Peyer's patch (tissue), 4 donors: ENCODE data around the gene TEKT4.
"Not testable (repeated sequence)": the region's sequence is repeated elsewhere in the genome, so short reads cannot be mapped to it uniquely, and the experiment has no call there.

Experiments used
- POLR2A ChIP-seq, 2 donors: fragments of 450-650 bp; IDR thresholded peaks; one replicate each; pipeline ENCODE4 v1.5.1; 2017; ENCODE audit warnings: antibody characterized with exemption in 2 of 2, mild to moderate bottlenecking in 2 of 2, moderate library complexity in 2 of 2
- TF ChIP-seq, protein P1 (sequence below), 6 experiments: fragments of 450-650 bp in 4 of 6; fragments of 200-600 bp in 2 of 6; sonication (generic) in 1 of 6; IDR thresholded peaks; one replicate each; pipeline ENCODE4 v1.5.1; 2017 to 2019; ENCODE audit warnings: antibody characterized with exemption in 6 of 6, mild to moderate bottlenecking in 3 of 6, moderate library complexity in 1 of 6

- TF ChIP-seq, protein P1, sequence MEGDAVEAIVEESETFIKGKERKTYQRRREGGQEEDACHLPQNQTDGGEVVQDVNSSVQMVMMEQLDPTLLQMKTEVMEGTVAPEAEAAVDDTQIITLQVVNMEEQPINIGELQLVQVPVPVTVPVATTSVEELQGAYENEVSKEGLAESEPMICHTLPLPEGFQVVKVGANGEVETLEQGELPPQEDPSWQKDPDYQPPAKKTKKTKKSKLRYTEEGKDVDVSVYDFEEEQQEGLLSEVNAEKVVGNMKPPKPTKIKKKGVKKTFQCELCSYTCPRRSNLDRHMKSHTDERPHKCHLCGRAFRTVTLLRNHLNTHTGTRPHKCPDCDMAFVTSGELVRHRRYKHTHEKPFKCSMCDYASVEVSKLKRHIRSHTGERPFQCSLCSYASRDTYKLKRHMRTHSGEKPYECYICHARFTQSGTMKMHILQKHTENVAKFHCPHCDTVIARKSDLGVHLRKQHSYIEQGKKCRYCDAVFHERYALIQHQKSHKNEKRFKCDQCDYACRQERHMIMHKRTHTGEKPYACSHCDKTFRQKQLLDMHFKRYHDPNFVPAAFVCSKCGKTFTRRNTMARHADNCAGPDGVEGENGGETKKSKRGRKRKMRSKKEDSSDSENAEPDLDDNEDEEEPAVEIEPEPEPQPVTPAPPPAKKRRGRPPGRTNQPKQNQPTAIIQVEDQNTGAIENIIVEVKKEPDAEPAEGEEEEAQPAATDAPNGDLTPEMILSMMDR (IDR thresholded peaks at IDR 0.05) = not testable (repeated sequence)
- TF ChIP-seq POLR2A (IDR thresholded peaks at IDR 0.05) = not testable (repeated sequence)
Observed at GRCh38 chr2:94857367-94858162, 13.7 kb upstream of the TEKT4 start.
